HG03025 (cell line): ENCODE data around the gene IFI27.

ENCODE experiments used
- ATAC-seq: cut with Tn5 transposase; IDR thresholded peaks from one replicate; pipeline ENCODE4 v1.9.1; 2021; ENCODE audit warnings: mild to moderate bottlenecking, moderate library complexity; ENCODE audit not compliant: unreplicated experiment, low FRiP score

Gene IFI27

DNA sequence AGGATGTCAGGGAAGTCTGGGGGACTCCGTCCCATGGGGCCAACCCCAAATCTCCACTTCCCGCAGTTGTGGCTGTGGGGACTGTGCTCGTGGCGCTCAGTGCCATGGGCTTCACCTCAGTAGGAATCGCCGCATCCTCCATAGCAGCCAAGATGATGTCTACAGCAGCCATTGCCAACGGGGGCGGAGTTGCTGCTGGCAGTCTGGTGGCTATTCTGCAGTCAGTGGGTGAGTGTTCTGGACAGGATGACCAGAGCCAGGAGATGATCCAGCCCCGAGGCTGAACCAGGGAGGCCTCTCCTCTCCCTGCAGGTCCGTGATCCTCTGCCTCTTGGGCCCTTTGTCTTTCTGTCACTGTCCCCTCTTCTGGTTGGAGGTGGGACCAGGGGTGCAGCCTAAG, 8.8 kb upstream of the IFI27 start:
- no peak for ATAC-seq

DNA sequence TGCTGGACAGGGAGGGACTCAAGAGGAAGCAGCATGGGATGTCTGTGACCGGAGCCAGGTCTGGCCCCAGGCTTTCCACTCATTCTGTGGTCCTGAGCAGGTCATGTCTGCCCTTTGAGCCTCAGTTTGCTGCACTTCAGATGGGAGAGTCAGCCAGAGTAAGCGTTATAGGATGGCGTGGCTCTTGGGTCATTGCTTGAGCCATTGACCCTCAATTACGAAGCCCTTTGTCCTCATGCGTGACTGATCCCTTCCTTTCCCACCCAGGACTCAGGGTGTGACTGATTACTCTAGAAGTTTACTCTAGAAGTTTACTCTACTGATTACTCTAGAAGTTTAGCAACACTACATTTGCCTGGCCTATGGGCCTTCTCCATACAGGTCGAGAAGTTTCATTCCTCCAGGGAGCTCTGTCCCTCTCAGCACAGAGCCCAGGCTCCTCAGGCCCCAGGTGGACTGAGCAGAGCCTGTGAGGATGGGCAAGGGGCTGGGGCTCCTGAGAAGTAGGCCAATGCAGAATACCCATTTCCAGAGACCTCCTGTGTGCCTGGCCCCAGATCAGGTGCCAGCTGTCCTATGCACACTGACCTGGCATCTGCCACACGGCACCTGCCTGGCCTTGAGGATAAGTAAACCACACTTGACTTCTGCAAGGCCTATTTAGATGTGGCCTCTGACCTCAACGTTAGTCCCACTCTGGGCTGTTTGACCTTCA, 7.6 kb upstream of the IFI27 start:
- ATAC-seq, result no peak

GRCh38 chr14:94103554-94104150, 6.9 kb upstream of the IFI27 start:
- ATAC-seq, result no peak

GRCh38 chr14:94104731-94105130, 5.8 kb upstream of the IFI27 start:
- no peak for ATAC-seq

DNA sequence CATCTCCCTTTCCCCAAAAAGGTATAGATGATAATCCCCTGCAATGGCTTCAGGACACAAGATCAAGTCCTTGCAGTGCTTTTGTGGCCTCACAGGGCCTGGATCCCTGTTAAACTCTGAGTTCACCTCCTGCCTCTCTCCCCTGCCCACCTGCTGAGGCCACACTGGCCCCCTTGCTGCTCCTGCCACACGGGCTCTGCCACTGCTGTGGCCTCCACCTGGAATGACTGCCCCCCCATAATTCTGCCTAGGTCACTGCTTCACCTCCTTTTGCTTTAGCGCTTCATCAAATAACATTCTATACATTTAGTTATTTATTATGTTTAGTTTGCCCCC, 653 bp upstream of the IFI27 start:
- ATAC-seq, result no peak

DNA sequence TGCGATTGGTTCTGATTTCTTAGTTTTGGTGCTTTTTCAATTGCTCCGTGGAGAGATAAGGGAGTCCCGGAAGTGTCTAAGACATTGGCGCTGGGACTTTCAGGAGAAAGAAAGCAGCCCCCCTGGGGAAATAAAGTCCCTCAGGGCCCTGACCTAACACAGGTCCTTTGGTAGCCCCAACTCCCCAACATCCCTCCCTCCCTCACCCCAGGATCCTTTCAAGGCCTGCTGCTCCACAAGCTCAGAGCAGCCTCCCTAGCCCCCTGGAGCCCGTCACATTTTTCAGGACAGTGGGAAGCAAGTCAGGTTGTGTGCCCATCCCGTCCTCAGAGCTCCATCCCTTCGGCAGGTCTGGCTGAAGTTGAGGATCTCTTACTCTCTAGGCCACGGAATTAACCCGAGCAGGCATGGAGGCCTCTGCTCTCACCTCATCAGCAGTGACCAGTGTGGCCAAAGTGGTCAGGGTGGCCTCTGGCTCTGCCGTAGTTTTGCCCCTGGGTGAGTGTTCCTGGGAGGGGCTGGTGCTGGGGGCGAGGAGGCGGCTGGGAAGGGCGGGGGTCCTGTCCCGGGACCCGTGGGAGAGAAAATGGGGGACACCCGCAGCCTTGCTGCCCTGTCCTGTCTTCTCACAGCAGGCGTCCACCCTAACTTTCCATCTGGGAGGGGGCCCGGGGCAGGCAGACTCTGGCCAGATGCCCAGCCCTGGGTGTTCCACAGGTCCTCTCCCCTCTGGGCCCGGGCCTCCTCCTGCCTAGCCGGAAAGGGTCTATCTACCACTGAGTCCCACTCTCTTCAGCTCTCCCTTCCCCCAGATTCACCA, 950 bp downstream of the IFI27 start:
- ATAC-seq, result no peak

GRCh38 chr14:94112513-94113063, 2.1 kb downstream of the IFI27 start:
- no peak for ATAC-seq

DNA sequence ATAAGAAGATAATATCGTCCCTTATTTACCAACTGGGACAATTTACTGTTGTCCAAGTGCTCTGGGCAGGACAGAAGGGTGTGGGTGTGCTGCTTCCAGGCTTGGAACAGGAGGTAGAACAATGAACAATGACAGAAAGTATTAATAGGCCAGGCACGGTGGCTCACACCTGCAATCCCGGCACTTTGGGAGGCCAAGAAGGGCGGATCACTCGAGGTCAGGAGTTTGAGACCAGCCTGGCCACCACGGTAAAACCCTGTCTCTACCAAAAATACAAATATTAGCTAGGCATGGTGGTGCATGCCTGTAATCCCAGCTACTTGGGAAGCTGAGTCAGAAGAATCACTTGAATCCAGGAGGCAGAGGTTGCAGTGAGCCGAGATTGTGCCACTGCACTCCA, 2.5 kb downstream of the IFI27 start:
- no peak for ATAC-seq

DNA sequence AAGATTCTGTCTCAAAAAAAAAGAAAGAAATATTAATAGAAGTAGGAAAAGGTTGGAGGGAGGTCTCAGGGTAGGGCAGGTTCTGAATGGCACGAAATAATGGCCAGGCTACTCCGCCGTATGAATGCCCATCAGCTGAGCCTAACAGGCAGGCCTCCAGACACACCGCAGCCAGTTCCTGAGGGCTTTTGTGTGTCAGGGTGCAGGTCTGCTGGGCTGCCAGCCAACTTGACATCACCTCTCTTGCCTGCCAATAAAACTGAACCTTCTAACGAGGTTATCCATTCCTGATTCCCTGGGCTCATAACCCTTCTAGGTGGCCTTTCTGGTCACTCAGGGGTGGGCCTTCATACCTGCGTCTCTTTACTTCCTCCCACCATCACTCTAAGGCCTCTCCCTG, 3.0 kb downstream of the IFI27 start:
- ATAC-seq, result no peak

GRCh38 chr14:94113908-94114588, 3.5 kb downstream of the IFI27 start:
- no peak for ATAC-seq

DNA sequence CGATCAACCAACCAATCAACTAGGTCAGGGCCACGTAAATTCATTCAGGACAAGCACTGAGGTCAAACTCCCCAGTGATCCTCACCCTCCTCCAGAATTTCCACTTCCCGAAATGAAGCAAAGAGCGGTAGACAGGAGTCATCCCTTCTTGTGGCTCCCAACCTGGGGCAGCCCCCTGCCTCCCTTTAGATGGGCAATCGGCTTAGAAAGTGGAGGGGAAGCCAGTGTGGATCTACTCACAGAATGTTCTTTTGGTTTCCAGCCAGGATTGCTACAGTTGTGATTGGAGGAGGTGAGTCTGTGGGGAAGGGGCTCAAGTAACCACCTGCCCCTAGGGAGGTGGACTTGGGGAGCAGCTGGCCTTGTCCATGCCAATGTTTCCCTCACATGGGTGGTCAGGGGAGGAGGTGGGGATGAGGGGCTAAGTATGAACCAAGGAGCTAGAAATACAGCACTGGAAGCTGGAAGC, 4.1 kb downstream of the IFI27 start:
- ATAC-seq, result no peak

DNA sequence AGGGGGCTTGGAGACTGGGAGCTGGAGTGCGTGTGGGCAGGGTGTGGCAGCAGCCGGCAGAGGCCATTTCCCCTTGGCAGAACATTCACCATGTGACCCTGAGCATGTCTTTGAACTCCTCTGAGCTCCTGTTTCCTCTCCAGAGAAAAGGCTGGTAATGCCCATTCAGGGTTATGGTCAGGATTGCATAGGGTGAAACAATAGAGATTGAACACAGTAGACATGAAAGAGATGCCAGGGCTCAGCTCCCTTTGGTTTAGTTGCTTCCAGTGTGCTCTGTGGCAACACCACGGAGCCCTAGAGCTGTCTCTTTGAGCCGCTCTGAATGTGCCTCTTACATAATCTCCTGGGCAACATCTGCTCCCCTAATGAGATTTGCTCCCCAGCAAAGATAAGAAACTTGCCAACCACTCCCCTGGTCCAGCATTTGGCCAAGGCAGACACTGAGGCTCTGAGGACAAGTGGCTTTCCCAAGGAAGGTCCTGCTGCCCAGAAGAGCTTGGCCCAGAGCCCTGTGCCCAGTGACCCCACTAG, 4.6 kb downstream of the IFI27 start:
- no peak for ATAC-seq

DNA sequence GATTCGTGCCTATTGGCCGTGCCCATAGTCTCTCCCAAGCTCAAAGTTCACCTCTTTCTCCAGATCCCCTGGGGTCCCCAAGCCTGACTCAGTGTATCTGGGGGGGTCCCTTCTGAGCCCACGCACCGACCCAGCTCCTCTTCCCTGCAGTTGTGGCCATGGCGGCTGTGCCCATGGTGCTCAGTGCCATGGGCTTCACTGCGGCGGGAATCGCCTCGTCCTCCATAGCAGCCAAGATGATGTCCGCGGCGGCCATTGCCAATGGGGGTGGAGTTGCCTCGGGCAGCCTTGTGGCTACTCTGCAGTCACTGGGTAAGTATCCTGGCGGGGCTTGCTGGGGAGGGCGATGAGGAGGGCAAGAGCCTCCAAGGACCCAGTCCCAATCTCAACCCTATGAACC, 5.1 kb downstream of the IFI27 start:
- no peak for ATAC-seq

GRCh38 chr14:94116701-94117100, 6.2 kb downstream of the IFI27 start:
- ATAC-seq, result no peak

GRCh38 chr14:94117856-94118255, 7.3 kb downstream of the IFI27 start:
- no peak for ATAC-seq

DNA sequence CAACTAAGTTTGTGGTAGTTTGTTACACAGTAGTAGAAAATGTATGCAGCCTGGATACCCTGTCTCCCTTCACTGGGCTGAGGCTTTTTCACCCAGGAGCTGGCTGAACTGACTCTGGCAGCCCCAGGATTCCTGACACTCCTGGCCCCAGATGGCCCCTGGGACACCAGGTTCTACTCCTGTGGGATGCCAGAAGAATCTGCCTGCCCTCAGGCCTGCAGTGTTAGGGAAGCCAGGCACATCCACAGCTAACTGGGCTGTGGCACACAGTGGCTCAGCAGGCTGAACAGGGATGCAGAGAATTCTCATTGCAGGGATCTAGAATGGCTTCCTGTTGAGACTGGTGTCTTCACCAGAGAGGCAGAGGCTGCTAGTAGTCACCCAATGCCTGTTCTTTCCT, 8.5 kb downstream of the IFI27 start:
- no peak for ATAC-seq

GRCh38 chr14:94120667-94121340, 10.3 kb downstream of the IFI27 start:
- ATAC-seq, result no peak

DNA sequence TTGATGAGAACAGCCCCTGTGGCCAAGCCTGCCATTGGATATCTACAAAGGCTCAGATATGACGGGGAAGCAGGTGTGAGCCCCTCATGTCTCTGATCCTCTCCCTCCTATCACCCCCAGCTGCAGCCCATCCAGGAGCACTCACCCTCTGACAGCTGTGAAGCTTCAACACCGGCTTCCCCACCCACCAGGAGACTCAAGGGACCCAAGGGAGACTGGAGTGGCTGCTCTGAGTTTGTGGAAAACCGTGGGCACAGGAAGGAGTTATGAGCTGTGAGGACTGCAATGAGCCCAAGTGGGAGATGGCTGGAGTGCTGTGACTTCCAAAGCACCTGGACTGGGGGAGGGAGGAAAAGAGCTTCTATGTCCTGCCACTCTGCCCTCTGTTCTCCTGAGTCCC, 10.9 kb downstream of the IFI27 start:
- ATAC-seq, result no peak

DNA sequence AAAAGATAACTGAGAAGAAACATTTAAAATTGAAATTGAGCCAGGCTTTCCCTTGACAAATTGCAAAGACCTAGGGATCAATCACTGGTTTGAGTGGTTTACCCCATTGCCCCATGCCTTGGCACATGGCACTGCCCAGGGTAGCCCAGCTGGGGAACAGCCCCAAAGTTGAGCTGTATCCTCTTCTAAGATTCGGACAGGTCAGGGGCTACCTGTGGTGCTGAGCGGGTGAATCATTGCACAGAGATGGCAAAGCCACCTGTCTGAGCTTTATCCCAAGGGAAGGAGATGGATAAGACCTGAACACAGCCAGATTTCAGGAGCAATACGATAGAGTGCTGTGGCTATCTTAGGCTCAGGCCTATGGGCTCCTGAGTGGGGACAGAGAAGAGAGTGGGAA, 11.9 kb downstream of the IFI27 start:
- ATAC-seq, result no peak

DNA sequence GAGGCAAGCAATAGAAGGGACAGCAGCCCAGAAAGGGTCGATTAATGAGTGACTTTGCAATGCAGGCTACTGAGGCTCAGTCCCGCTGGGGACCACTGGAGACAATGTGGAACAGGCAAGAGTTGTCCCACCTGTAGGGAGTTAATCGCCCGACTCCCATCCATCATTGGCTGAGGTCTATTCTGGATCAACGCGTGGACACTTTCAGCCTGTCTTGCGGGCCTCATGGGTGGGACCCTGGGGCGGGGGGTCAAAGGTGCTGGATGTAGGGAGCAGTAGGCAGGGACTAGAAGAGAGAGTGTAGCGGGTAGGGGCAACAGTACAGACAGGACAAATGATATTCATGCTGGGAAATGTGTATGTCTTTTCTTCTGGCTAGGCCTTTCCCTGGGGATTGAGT, 12.8 kb downstream of the IFI27 start:
- no peak for ATAC-seq
